Spleen (tissue), 11 donors: ENCODE data around the gene YEATS2. TPM values are rescaled to one million over a fixed set of nuclear protein-coding genes. Genes with fewer than 3 reads are reported as not detected.
A peak's percentile ranks its signal among the peaks of the same experiment; 100 is the strongest.

ENCODE experiments used
- DNase-seq: peaks from one replicate; pipeline ENCODE4 v3.0.0-alpha.2; 2020
- H3K27ac ChIP-seq, 8 donors: fragments of 200-600 bp; sonication (generic) in 7 of 8; 1 replicate in 4 of 8; 2 replicates in 4 of 8; pipeline versions ENCODE4 v1.5.0 to v1.8.0; 2016 to 2021; ENCODE audit warnings: inconsistent platforms in 4 of 8, mild to moderate bottlenecking in 4 of 8, moderate library complexity in 1 of 8
- H3K27me3 ChIP-seq, 7 donors: fragments of 200-600 bp; sonication (generic) in 6 of 7; replicated peaks in 1 of 7; 1 replicate in 4 of 7; 2 replicates in 3 of 7; pipeline versions ENCODE4 v1.5.0 to v1.8.0; 2016 to 2021; ENCODE audit warnings: inconsistent platforms in 3 of 7, mild to moderate bottlenecking in 1 of 7
- H3K36me3 ChIP-seq, 6 donors: fragments of 200-600 bp; sonication (generic) in 5 of 6; 1 replicate in 4 of 6; 2 replicates in 2 of 6; pipeline versions ENCODE4 v1.5.0 to v1.8.0; 2016 to 2021; ENCODE audit warnings: inconsistent platforms in 2 of 6
- H3K4me1 ChIP-seq, 6 donors: fragments of 200-600 bp; sonication (generic) in 5 of 6; 1 replicate in 3 of 6; 2 replicates in 3 of 6; pipeline versions ENCODE4 v1.5.0 to v1.8.0; 2016 to 2021; ENCODE audit warnings: inconsistent platforms in 3 of 6
- H3K4me3 ChIP-seq, 8 donors: fragments of 200-600 bp; sonication (generic) in 7 of 8; 1 replicate in 4 of 8; 2 replicates in 4 of 8; pipeline versions ENCODE4 v1.5.0 to v1.8.0; 2016 to 2021; ENCODE audit warnings: inconsistent platforms in 4 of 8, mild to moderate bottlenecking in 4 of 8, moderate library complexity in 2 of 8
- H3K9me3 ChIP-seq, 8 donors: fragments of 200-600 bp; sonication (generic) in 7 of 8; 1 replicate in 4 of 8; 2 replicates in 4 of 8; pipeline versions ENCODE4 v1.5.0 to v1.8.0; 2016 to 2021; ENCODE audit warnings: inconsistent platforms in 4 of 8
- POLR2A ChIP-seq, 3 donors: fragments of 450-650 bp; IDR thresholded peaks; one replicate each; pipeline ENCODE4 v1.5.1; 2017; ENCODE audit warnings: antibody characterized with exemption in 3 of 3, mild to moderate bottlenecking in 1 of 3
- POLR2AphosphoS5 ChIP-seq, 3 donors: sonication (generic); formaldehyde crosslinking; IDR thresholded peaks; one replicate each; pipeline ENCODE4 v1.5.1; 2017; ENCODE audit warnings: antibody characterized with exemption in 3 of 3
- WGBS, 5 donors: extraction: QIAGEN DNeasy Blood & Tissue Kit in 3 of 5; methylation state at CpG; one replicate each; pipeline versions ENCODE4 v1.1.5 to v1.1.7; 2013 to 2018; 5-methylcytosine and 5-hydroxymethylcytosine counted together
- intact Hi-C: fragments of 100-400 bp; cut with DNase I; formaldehyde crosslinking; loops from one replicate; pipeline ENCODE4 v1.15.0; 2023; ENCODE audit warnings: low total_unique reads
- polyA plus RNA-seq, 3 donors: library from polyadenylated mRNA; stranded (reverse); fragments of 200-250 nt; gene quantifications; one replicate each; pipeline ENCODE4 v1.2.1, GENCODE V29; 2013
- total RNA-seq, 7 donors: library from RNA; depleted of rRNA in 3 of 7; stranded (reverse); fragments of >200 nt in 3 of 7; fragmentation: NEBNext Ultra II Directional in 4 of 7; extraction: Animal tissue kit (Norgen Biotek cat#: 25700) in 4 of 7; gene quantifications; one replicate each; pipeline versions ENCODE4 v1.1.0 to v1.2.1, GENCODE V29; 2016 to 2021
- TF ChIP-seq, protein P1 (sequence below), 11 experiments: fragments of 200-600 bp in 7 of 11; fragments of 450-650 bp in 4 of 11; sonication (generic) in 4 of 11; IDR thresholded peaks in 8 of 11; conservative IDR thresholded peaks in 3 of 11; 1 replicate in 7 of 11; 2 replicates in 4 of 11; pipeline versions ENCODE4 v1.4.0 to v1.8.0; 2016 to 2021; ENCODE audit warnings: antibody characterized with exemption in 11 of 11, inconsistent platforms in 4 of 11, mild to moderate bottlenecking in 1 of 11
- donor health status: healthy with polysubstance abuse.
- donor health status: DM: no; HTN: no; CAD: no; lungs with moderate emphysema.
- donor health status: DM: no; HTN: no; CAD: no.
- donor health status: Bipolar disorder and iron deficiency.
- donor health status: healthy.
- donor health status: DM: no; HTN: no; CAD: no.
- donor health status: DM: yes; HTN: yes; CAD: no.

The YEATS2 gene
- total and polyA plus RNA-seq, 10 donors = 4.6 to 33.5 (median 24.9) TPM

DNA sequence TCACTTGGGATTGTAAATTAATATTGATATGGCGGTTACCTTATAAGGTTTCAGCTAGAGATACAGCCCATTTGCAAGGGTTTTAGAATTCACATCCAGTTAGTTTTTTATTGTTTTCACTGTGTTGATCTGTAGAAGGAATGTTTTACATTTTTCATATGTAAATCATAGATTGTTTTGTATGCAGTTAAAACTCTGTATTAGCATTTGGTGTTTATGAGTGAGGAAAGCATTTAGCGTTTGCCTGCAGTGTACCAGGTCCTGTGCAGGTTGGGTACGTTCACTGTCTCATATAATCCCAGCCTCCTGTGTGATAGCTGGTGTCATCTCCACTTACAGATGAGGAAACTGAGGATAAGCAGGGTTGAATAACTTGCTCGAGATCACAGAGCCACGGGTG lies 104.0 kb downstream of the YEATS2 start:
- H3K36me3 ChIP-seq = peaks cover 12 to 100% (median 81%) of the 10 kb centered on the region in 6 donors
- no peaks in the 10 kb centered on the region for H3K4me1 ChIP-seq
- DNase-seq = no peak
- no peaks in the 10 kb centered on the region for H3K27me3 ChIP-seq
- no peak overlapping the region for H3K27ac ChIP-seq
- TF ChIP-seq, protein P1, sequence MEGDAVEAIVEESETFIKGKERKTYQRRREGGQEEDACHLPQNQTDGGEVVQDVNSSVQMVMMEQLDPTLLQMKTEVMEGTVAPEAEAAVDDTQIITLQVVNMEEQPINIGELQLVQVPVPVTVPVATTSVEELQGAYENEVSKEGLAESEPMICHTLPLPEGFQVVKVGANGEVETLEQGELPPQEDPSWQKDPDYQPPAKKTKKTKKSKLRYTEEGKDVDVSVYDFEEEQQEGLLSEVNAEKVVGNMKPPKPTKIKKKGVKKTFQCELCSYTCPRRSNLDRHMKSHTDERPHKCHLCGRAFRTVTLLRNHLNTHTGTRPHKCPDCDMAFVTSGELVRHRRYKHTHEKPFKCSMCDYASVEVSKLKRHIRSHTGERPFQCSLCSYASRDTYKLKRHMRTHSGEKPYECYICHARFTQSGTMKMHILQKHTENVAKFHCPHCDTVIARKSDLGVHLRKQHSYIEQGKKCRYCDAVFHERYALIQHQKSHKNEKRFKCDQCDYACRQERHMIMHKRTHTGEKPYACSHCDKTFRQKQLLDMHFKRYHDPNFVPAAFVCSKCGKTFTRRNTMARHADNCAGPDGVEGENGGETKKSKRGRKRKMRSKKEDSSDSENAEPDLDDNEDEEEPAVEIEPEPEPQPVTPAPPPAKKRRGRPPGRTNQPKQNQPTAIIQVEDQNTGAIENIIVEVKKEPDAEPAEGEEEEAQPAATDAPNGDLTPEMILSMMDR (IDR thresholded peaks at IDR 0.05 in 8 of 11, conservative IDR thresholded peaks at IDR 0.05 in 3 of 11) = no peak
- TF ChIP-seq POLR2A (IDR thresholded peaks at IDR 0.05) = no peak
- TF ChIP-seq POLR2AphosphoS5 (IDR thresholded peaks at IDR 0.05) = no peak
- intact Hi-C loops = no loop called here
- no peaks in the 10 kb centered on the region for H3K9me3 ChIP-seq
- no peak overlapping the region for H3K4me3 ChIP-seq
- WGBS, 5 donors = 82 to 97% (median 95%) methylated on average over 5 of the region's 5 CpGs

- DNase-seq = no peak
- intact Hi-C loops = no loop called here
- H3K27ac ChIP-seq = no peak overlapping the region
- H3K9me3 ChIP-seq = no peaks in the 10 kb centered on the region
- no peaks in the 10 kb centered on the region for H3K4me1 ChIP-seq
- peaks cover 12 to 100% (median 89%) of the 10 kb centered on the region in 6 donors for H3K36me3 ChIP-seq
- 93 to 96% (median 94%) methylated on average over 6 of the region's 6 CpGs for WGBS, 5 donors
- no peaks in the 10 kb centered on the region for H3K27me3 ChIP-seq
- TF ChIP-seq, protein P1 (IDR thresholded peaks at IDR 0.05 in 8 of 11, conservative IDR thresholded peaks at IDR 0.05 in 3 of 11) = no peak
- TF ChIP-seq POLR2AphosphoS5 (IDR thresholded peaks at IDR 0.05) (no peak), POLR2A (IDR thresholded peaks at IDR 0.05) (no peak)
- no peak overlapping the region for H3K4me3 ChIP-seq
Observed at GRCh38 chr3:183802989-183803388, 105.4 kb downstream of the YEATS2 start.

DNA sequence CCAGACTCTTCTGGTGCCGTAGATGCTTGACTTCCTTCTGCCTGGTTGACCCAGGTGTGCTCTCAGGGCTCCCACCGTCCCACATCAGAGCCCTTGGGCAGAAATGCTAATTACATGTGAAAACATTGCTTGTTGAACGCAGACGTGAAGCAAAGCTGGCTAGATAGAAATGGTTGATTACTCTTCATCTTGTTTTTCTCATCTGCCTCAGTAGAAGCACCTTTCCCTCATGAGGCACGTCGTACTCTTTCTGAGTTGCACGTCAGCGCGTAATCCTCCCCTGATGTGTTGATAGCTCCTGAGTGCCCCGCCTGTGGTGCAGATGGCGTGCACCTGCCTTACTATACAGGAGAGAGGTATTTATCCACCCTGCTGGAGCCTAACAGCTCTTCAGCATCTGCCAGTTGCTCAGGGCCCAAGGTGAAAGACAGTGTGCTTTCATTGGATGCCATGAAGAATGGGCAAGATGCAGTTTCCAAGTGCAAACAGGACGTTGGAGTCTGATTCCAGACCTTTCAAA lies 109.7 kb downstream of the YEATS2 start:
- Histone ChIP-seq H3K36me3 (peaks cover 5 to 100% (median 91%) of the 10 kb centered on the region in 6 donors), H3K4me3 (no peak overlapping the region), H3K27me3 (no peaks in the 10 kb centered on the region), H3K27ac (no peak overlapping the region), H3K9me3 (no peaks in the 10 kb centered on the region), H3K4me1 (no peaks in the 10 kb centered on the region)
- intact Hi-C loops = no loop called here
- no peak for TF ChIP-seq POLR2AphosphoS5 (IDR thresholded peaks at IDR 0.05)
- TF ChIP-seq POLR2A (IDR thresholded peaks at IDR 0.05) = no peak
- TF ChIP-seq, protein P1 (IDR thresholded peaks at IDR 0.05 in 8 of 11, conservative IDR thresholded peaks at IDR 0.05 in 3 of 11) = no peak
- DNase-seq = peak; percentile 29
- 91 to 96% (median 94%) methylated on average over 12 of the region's 12 CpGs for WGBS, 5 donors

DNA sequence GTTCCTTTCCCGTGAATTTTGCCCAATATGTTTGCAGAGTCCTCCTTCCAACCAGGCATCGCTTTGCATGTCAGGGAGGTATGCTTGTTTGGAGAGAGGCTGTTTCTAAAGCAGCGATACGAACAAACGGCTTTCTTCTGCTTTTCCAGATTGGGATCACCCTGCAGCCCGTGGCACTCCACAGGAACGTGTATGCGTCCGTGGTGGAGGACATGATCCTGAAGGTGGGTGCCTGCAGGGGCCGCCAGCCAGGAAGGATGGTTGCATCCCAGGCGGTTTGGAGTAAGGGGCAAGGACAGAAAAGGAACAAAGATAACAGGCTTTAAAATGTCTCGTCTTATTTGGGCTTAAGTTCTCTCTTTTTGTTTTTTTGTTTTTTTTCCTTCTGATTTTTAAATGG lies 110.3 kb downstream of the YEATS2 start:
- intact Hi-C loops = no loop called here
- DNase-seq = peak; percentile 54
- WGBS, 5 donors = 93 to 97% (median 96%) methylated on average over 12 of the region's 12 CpGs
- no peaks in the 10 kb centered on the region for H3K27me3 ChIP-seq
- no peaks in the 10 kb centered on the region for H3K4me1 ChIP-seq
- peaks cover 5 to 100% (median 85%) of the 10 kb centered on the region in 6 donors for H3K36me3 ChIP-seq
- no peaks in the 10 kb centered on the region for H3K9me3 ChIP-seq
- no peak overlapping the region for H3K4me3 ChIP-seq
- H3K27ac ChIP-seq = no peak overlapping the region
- TF ChIP-seq, protein P1 (IDR thresholded peaks at IDR 0.05 in 8 of 11, conservative IDR thresholded peaks at IDR 0.05 in 3 of 11) = no peak
- TF ChIP-seq POLR2A (IDR thresholded peaks at IDR 0.05) (no peak), POLR2AphosphoS5 (IDR thresholded peaks at IDR 0.05) (no peak)
